Subcutaneous adipose tissue (tissue), 4 donors: Measurements from ENCODE around the gene GTF2H2. TPM values are rescaled to one million over a fixed set of nuclear protein-coding genes. Genes with fewer than 3 reads are reported as not detected.
"Not testable (repeated sequence)": the region's sequence is repeated elsewhere in the genome, so short reads cannot be mapped to it uniquely, and the experiment has no call there.

Source experiments
- CTCF ChIP-seq: fragments of 450-650 bp; IDR thresholded peaks from one replicate; pipeline ENCODE4 v1.5.1; 2016; ENCODE audit warnings: low read depth, mild to moderate bottlenecking, control low read depth, antibody characterized with exemption, moderate library complexity
- total RNA-seq, 4 donors: library from RNA; depleted of rRNA; stranded (reverse); fragments of >200 nt; gene quantifications; one replicate each; pipeline ENCODE4 v1.1.0, GENCODE V29; 2016

The GTF2H2 gene
- total RNA-seq, result 10 to 100 TPM; 16.3 to 28.7 (median 22.5) TPM

GRCh38 chr5:71067262-71067928 is at the start of gene GTF2H2:
Gene GTF2H2 (minus strand): TSS chr5:71067676. CDS start chr5:71062763, 4,913 bp downstream.
- not testable (repeated sequence) for TF ChIP-seq CTCF

GRCh38 chr5:71025289-71025953 is 42.1 kb downstream of the GTF2H2 start, which contains the start of gene NAIP:
Gene NAIP (minus strand): TSS chr5:71025339. CDS start chr5:71012915, 12,424 bp downstream.
- TF ChIP-seq CTCF, result not testable (repeated sequence)

- TF ChIP-seq CTCF, result no peak
These were observed 53.3 kb downstream of the GTF2H2 start for GRCh38 chr5:71014176-71014575.

GRCh38 chr5:71013575-71013974 is 53.9 kb downstream of the GTF2H2 start:
- no peak for TF ChIP-seq CTCF

GRCh38 chr5:71011194-71011792 is 56.2 kb downstream of the GTF2H2 start:
- TF ChIP-seq CTCF, result no peak

Other genes starting within 250 kb of the GTF2H2 start
- gene SERF1A, start 167.0 kb downstream of the GTF2H2 start, total RNA-seq, result 10 to 100 TPM in 2 of 4 donors, 1 to 10 TPM in 2; 3.2 to 13.6 (median 8.0) TPM
- gene SMN1, start 142.6 kb downstream of the GTF2H2 start, total RNA-seq, result 10 to 100 TPM; 18.7 to 41.7 (median 33.8) TPM
- gene NAIP, start 42.3 kb downstream of the GTF2H2 start, total RNA-seq, result 10 to 100 TPM; 24.3 to 41.6 (median 33.7) TPM